ENCODE data around the gene RASGRP3. TPM values are rescaled to one million over a fixed set of nuclear protein-coding genes. Genes with fewer than 3 reads are reported as not detected.

Gene RASGRP3
- total RNA-seq, 4 donors from 2014 or later, result 3.7 to 10.6 (median 6.7) TPM

- TF ChIP-seq CTCF (IDR thresholded peaks at IDR 0.05) (no peak), POLR2A (IDR thresholded peaks at IDR 0.05; ENCODE audit: low read depth) (no peak), POLR2AphosphoS5 (IDR thresholded peaks at IDR 0.05) (no peak), EP300 (IDR thresholded peaks at IDR 0.05) (no peak)
- DNase-seq (ENCODE audit: extremely low spot score), result no peak
- Histone ChIP-seq H3K9me3 (no peaks in the 10 kb centered on the region), H3K4me3 (no peak overlapping the region), H3K36me3 (peaks cover 0 to 49% (median 0%) of the 10 kb centered on the region in 4 donors), H3K27ac (replicated peaks in 1 of 4) (no peak overlapping the region), H3K4me1 (peaks cover 6 to 17% (median 10%) of the 10 kb centered on the region in 4 donors), H3K27me3 (no peaks in the 10 kb centered on the region)
- intact Hi-C loops (cut with DNase I), result no loop called here
- 96% methylated on average over 2 of the region's 2 CpGs for WGBS
Observed at GRCh38 chr2:33528441-33528950, 52.0 kb downstream of the RASGRP3 start.

GRCh38 chr2:33529771-33530481 lies 53.5 kb downstream of the RASGRP3 start:
- DNase-seq (ENCODE audit: extremely low spot score), result no peak
- peaks cover 0 to 40% (median 0%) of the 10 kb centered on the region in 4 donors for H3K36me3 ChIP-seq
- H3K4me3 ChIP-seq, result no peak overlapping the region
- H3K27ac ChIP-seq (replicated peaks in 1 of 4), result no peak overlapping the region
- H3K27me3 ChIP-seq, result no peaks in the 10 kb centered on the region
- intact Hi-C loops (cut with DNase I), result no loop called here
- TF ChIP-seq POLR2A (IDR thresholded peaks at IDR 0.05; ENCODE audit: low read depth) (no peak), CTCF (IDR thresholded peaks at IDR 0.05) (no peak), EP300 (IDR thresholded peaks at IDR 0.05) (no peak), POLR2AphosphoS5 (IDR thresholded peaks at IDR 0.05) (no peak)
- H3K4me1 ChIP-seq, result peaks cover 6 to 17% (median 10%) of the 10 kb centered on the region in 4 donors
- 79% methylated on average over 6 of the region's 6 CpGs for WGBS
- H3K9me3 ChIP-seq, result no peaks in the 10 kb centered on the region

DNA sequence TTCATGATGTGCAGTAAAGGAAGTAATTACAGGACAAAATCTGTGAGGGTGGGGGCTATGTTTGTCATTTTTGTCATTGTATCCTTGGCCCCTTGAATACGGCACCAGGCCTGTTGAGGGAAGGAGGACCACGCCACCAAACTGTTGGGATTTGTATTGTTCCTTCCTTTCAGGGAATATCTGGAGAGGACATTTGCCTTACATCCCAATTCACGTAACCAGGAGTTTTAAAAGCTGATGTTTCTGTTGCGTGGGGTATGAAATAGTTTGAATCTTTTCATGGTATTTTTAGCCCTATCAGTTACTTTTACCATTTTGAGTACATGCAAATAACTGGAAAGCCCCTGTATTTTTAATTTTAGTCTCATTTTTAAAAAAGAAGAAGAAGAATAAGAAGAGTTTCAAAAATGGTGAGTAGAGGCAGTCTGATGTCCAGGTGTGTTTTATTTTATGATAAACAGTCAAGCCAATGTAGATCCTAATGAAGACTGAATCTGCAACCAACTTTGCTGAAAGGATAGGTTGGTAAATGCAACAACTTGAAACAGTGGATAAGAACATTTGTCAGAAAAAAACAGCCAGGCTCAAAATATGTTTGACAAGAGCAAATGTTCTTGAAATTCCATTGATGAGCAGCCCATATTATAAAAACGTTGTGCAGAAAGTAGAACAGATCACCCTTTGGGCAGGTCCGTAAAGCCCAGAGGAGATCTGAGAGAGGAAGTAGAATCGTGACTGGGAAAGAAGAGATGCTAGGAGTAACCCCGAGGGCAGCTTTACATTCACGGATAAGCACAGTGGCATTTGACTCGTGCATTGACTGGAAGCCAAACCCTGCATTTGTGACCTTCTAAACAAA lies 54.5 kb downstream of the RASGRP3 start:
- WGBS, result 88% methylated on average over 9 of the region's 10 CpGs
- TF ChIP-seq POLR2AphosphoS5 (IDR thresholded peaks at IDR 0.05) (no peak), EP300 (IDR thresholded peaks at IDR 0.05) (no peak), CTCF (IDR thresholded peaks at IDR 0.05) (no peak), POLR2A (IDR thresholded peaks at IDR 0.05; ENCODE audit: low read depth) (no peak)
- Histone ChIP-seq H3K27ac (replicated peaks in 1 of 4) (no peak overlapping the region), H3K36me3 (peaks cover 0 to 40% (median 0%) of the 10 kb centered on the region in 4 donors), H3K4me3 (no peak overlapping the region), H3K4me1 (peaks cover 6 to 17% (median 11%) of the 10 kb centered on the region in 4 donors), H3K27me3 (no peaks in the 10 kb centered on the region), H3K9me3 (no peaks in the 10 kb centered on the region)
- intact Hi-C loops (cut with DNase I), result no loop called here
- no peak for DNase-seq (ENCODE audit: extremely low spot score)

- Histone ChIP-seq H3K9me3 (no peaks in the 10 kb centered on the region), H3K4me1 (peaks cover 6 to 17% (median 11%) of the 10 kb centered on the region in 4 donors), H3K27me3 (no peaks in the 10 kb centered on the region), H3K27ac (replicated peaks in 1 of 4) (no peak overlapping the region), H3K36me3 (peaks cover 0 to 42% (median 0%) of the 10 kb centered on the region in 4 donors), H3K4me3 (no peak overlapping the region)
- 64% methylated on average over 3 of the region's 3 CpGs for WGBS
- TF ChIP-seq EP300 (IDR thresholded peaks at IDR 0.05) (no peak), POLR2AphosphoS5 (IDR thresholded peaks at IDR 0.05) (no peak), POLR2A (IDR thresholded peaks at IDR 0.05; ENCODE audit: low read depth) (no peak), CTCF (IDR thresholded peaks at IDR 0.05) (no peak)
- DNase-seq (ENCODE audit: extremely low spot score), result no peak
- intact Hi-C loops (cut with DNase I), result no loop called here
Observed at GRCh38 chr2:33531549-33532059, 55.2 kb downstream of the RASGRP3 start.
